Posterior cingulate gyrus (tissue), 11 donors: ENCODE measurements around the gene PLEK.
"Not testable (repeated sequence)": the region's sequence is repeated elsewhere in the genome, so short reads cannot be mapped to it uniquely, and the experiment has no call there.

ENCODE experiments used
- DNase-seq, 10 donors: peaks; one replicate each; pipeline versions ENCODE4 v3.0.0 to v3.0.0-alpha.2; 2020 to 2021; ENCODE audit warnings: mixed read lengths in 3 of 10
- intact Hi-C: fragments of 100-400 bp; cut with DNase I; formaldehyde crosslinking; loops from one replicate; pipeline ENCODE4 v1.15.1; 2023

The PLEK gene

DNA sequence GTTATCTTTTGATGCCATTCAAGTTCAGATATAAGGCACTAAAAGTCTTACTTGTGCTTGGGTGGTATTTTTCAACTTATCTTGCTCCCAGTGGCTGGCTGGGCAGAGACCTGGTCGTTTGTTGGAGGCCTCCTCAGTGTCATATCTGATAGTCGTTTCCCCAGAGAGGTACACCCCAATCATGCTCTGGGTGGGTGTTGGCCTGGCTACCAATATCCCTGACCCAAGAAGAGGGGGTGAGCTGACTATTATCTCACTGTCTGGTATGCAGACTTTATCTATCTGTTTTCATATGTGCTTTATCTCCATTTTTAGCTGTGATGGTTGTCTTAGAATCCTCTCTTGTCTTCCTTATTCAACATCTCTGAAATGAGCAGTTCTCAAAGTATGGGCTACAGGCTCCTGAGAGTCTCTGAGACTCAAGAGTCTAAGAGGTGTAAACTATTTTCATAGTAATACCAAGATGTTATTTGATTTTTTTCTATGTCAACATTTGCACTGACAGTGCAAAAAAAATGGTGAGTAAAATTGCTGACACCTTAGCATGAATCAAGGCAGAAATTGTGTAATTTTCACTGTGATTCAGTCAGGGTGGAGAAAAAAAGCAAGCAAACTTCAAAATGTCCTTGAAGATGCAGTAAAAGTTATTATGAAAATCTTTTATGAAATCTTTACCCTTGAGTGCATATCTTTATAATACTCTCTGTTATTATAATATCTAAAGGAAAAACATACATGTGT lies 12.3 kb upstream of the PLEK start:
- DNase-seq: no peak
- intact Hi-C loops: no loop called here

DNA sequence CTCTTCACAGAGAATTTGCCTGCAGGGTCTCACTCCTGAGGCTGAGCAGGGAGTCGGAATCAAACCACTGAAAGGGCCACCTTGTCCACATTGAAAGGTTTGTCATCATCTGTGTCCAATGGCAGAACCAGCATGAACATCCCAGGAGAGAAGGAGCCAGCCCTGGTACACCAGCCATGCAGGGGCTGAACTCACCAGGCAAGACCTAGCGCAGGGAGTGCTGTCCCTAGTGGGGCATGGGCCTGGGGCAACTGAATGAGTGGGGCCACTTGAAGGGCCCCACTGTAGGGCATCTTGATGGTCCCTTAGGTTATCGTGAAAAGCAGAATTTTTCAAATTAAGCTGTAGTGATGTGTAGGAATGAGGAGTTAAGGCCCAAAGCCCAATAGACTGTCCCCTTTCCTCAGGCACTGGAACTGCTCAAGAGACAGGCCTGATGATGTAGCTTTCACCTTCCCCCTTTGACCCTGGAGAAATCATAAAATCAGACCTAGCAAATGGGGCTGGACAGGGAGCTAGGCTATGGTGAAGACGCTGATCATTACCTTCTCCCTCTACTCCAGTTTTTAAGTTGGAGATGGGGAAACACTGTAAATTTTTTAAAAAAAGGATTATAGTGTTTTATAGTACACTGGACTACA lies 8.4 kb upstream of the PLEK start:
- DNase-seq: peak in 1 of 10 donors; percentile 52
- intact Hi-C loops: no loop called here

DNA sequence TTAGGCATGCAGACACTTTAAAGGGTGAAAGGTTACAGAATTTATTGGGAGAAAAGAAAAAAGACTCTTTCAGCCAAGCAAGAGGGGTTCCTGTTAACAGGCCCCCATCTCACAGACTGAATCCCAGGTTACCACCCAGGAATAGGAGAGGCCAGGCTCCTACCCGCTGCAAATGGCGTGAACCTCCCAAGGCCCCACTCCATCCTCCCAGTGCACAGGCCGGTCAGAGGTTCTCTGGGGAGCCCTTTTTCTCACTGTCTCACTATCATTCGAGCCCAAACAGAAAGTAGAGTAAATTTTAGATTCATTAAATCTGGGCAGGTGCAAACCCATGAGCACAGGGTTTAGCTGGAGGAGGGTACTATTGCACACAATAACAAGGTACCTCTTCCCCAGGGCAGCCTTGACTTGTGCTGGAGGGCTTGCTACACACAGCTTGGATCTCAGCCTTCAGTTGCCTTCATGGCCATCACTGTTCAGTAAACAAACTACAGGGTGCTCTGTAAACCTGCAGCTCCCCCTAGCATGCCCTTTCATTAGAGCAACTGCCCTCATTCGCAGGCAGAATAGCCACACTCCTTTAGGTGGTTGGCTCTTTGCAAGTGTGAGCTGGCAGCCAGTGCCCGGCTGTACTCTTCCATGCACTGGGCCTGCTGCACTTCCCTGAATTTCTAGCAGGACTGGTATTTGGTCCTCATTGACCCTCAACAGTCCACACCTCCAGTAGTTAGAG lies 7.3 kb upstream of the PLEK start:
- intact Hi-C loops: no loop called here
- DNase-seq: peak in 5 of 10 donors; percentile 19 to 72 (median 26)

DNA sequence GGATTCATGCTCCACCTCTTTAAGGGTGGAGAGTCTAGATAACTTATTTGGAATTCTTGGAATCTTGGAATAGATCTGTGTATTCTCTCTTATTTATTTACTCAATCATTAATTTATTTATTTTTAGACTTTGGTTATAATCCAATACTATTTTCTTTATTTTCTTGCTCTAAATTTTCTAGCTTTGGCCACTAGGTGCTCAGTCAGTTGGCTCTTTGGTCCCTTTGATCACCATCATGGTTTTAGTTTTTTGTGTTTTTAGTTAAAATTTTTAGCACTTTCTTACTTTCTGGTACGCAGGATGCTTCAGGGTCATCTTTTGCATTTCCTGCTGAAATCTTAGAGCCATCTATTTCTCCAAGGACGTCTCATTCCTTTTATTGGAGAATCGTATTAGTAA lies 5.2 kb upstream of the PLEK start:
- DNase-seq: no peak
- intact Hi-C loops: loop anchor here (5.0 kb wide), 1 partner anchor 82 kb away; no protein-coding TSS in a partner anchor

DNA sequence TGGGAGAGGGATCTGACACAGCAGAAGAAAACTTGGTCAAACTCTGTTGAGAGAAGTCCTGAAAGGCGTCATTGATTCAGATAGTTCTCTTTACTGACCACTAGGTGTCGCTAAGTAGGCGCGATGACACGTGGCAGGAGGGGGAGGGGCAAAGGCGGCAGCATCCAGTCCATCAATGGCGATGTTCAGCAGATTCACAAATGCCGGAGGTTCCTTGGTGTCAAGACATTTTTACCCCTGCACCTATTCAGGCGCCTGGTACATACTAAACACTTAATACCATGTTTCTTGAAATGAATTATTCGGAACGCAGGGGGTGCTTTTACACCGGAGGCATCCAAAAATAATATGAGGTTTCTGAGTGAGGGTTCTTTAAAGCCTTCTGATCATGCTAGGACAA lies 3.0 kb upstream of the PLEK start:
- DNase-seq: peak in 9 of 10 donors; percentile 36 to 88 (median 57)
- intact Hi-C loops: loop anchor here (5.0 kb wide), 1 partner anchor 80 kb away; no protein-coding TSS in a partner anchor

DNA sequence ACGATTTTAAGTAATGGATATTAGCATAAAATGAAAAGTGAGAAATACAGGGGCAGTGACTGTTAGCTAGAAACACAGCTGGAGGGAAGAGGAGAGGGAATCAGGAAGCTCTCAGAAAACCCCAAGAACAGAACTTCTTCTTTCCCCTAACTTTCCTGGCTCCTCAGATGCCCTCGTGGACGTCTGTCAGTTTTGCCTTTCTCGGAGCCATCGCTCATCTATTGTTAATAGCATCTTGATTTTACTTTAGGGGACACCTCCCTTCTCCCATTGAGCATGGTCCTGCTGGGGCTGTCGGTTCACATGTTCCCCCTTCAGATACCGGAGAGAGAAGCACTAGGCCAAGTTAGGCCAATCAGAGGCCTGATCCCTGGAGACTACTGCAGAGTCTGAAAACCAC lies 2.3 kb upstream of the PLEK start:
- DNase-seq: no peak
- intact Hi-C loops: loop anchor here (5.0 kb wide), 1 partner anchor 80 kb away; no protein-coding TSS in a partner anchor

DNA sequence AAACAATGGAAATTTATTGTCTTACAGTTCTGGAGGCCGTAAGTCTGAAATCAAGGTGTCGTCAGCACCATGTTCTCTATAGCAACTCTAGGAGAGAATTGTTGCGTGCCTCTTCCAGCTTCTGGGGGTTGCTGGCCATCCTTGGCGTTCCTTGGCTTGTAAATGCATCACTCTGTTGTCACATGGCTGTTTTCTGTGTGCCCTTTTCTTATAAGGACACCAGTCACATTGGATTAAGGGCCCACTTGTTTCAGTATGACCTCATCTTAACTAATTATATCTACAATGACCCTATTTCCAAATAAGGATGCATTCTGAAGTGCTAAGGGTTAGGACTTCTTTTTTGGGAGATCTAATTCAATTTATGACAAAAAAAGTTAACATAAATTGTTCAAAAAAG lies 1.4 kb upstream of the PLEK start:
- no peak for DNase-seq
- intact Hi-C loops: loop anchor here (5.0 kb wide), 1 partner anchor 79 kb away; no protein-coding TSS in a partner anchor

DNA sequence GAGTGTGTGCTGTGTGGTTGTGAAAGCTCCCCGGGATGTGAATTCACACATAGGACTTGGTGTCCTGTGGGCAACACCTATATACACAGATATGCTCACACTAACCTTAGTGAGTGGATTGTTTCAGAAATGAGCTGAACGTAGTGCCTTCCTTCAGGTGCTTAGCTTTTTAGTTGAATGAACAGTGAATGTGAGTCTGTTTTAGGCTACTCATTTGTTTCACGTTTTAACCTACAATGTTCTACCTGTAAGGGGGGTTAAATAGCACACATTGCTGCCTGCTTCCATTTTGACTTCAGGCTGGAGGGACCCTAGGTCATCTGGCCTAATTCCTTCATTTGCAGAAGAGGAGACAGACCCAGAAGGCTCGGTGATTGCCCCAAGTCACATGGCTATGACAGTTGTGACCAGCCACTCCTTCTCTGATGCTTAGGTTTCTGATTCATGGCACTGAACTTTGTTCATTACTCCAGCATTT lies 1.0 kb downstream of the PLEK start:
- no peak for DNase-seq
- intact Hi-C loops: no loop called here

DNA sequence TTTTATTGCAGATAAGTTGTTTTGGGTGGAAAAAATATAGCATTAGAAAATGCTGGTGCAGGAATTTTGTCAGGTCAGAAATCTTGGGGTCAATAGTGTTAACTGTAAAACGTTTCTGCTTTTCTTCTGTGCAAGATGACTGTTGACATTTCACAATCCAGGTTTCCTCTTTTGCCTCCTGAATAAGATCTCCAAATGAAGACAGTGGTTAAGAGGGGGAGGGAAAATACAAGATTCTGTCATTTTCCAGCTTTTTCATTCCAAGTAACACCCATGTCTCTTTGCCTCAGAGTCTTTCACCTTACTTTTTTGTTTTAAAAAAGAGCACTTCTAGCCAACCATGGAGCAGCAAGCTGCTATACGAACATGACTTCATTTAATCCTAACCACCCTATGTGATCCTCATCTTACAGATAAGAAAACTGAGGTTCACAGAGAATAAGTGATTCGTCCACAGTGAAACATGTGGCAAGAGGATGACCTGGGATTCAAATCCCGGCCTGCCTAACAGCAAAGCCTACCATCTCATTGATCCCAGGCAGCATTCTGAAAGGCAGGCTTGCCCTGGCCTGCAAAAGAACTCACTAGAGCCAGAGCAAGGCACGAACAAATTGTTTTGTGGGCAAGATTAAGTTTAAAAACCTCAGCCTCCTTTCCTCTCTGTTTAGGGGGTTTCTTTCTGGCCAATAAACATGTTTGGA lies 3.0 kb downstream of the PLEK start:
- intact Hi-C loops: no loop called here
- DNase-seq: no peak

DNA sequence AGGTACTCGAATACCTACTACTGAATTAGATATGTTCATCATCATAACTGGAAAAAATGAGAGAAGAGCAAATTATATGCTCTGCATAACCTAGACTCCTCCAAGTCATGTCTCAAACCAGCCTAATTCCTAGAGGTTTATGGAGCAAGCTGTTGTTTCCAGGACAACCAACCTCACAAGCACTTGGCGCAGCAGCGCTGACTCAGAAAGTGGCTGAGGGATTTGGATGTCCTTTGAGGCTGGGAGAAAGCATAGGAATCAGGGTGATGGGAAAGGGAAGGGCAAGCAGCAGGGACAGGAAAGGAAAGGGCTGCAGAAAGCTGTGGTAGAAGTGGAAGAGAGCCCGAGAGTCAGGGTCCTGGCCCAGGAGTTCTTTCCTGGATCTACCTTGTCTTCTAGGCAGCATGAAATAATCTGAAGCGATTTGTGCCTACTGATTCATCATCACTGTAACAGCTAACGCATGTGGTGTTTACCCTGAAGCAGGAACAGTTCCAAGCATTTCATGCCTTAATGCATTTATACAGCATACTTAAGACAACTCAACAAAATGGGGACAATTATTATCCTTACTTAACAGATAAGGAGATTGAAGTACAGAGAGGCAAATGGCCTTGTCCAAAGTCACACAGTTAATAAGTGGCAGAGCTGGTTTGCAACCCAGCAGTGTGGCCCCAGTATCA lies 3.7 kb downstream of the PLEK start:
- peak in 9 of 10 donors; percentile 27 to 92 (median 67) for DNase-seq
- intact Hi-C loops: no loop called here

DNA sequence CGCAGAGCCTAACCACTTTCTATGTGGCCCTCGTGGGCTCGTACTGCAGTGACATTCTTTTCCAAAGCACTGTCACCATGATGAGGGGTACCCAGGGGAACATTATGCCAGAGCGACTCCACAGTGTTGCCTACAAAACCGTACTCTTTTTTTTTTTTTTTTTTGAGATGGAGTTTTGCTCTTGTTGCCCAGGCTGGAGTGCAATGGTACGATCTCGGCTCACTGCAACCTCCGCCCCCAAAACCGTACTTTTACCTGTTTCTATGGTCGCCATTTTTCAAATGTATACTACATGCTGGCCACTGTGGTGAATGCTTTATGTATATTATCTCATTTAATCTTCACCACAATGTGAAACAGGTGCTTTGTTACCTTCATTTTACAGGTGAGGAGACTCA lies 4.3 kb downstream of the PLEK start:
- DNase-seq: no peak
- intact Hi-C loops: no loop called here

DNA sequence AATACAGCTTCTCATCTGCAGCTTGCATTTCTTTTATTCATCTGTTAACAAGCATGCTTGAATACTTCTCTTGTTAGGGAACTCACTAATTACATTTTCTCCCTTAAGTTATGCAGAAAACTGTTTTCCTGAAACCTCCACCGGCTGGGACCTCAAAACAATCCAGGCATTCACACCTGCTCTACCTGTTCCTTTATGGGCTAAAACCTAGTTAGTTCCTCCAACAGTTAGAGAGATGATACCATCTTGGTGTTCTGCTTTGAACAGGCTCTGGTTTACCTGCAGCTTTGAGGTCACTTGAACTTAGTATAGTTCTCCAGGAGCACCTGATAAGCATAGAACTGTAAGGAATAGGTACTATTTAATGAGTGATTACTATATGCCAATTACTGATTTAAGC lies 6.1 kb downstream of the PLEK start:
- no peak for DNase-seq
- intact Hi-C loops: no loop called here

DNA sequence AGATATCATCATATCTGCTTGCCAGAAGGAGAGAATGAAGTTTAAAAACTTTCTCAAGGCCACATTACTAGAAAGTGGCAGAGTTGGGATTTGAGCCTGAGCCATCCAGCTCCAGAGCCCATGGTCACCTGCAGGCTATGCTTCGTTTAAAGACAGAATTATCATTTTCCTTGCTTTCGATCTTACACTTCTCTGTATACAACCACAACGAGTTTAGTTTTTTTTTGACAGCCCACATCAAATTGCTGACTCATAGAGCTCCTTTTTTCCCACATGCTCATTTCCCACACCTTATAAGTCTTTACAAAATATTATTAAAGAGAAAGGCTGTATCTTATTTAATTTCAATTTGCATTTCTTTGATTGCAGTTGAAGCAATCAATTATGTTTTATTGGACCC lies 6.5 kb downstream of the PLEK start:
- intact Hi-C loops: no loop called here
- DNase-seq: no peak

DNA sequence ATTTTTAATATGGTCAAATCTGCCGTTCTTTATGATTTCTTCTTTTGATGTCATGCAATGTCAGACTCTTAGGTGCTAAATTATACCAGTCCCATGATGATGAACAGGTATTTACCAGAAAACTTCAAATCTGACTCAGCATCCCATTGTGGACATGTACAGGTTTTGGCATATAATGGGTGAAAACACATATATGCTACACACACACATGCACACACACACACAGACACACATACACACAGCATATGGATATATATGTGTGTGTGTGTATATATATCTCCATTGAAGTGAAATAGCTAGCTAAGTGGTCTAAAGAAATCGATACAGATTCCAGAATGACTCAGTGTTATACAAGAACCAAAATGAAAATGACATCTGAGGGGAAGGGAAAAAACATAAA lies 7.4 kb downstream of the PLEK start:
- no peak for DNase-seq
- intact Hi-C loops: no loop called here

DNA sequence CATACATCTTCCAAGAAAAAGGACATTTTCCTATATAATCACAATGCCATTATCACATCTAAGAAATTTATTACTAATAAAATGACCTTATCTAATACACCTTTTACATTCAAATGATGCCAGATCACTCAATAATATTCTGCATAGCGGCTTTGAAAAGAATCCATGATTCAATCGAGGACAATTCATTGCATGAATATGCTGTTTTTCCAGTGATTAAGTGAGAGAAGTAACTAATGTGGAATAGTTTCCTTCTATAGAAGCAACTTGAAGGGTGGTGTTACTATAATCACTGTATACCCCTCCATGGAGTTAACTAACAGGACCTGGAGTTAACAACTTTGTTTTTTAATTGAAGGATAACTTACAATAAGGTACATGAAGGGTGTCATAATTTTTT lies 9.1 kb downstream of the PLEK start:
- intact Hi-C loops: no loop called here
- no peak for DNase-seq

DNA sequence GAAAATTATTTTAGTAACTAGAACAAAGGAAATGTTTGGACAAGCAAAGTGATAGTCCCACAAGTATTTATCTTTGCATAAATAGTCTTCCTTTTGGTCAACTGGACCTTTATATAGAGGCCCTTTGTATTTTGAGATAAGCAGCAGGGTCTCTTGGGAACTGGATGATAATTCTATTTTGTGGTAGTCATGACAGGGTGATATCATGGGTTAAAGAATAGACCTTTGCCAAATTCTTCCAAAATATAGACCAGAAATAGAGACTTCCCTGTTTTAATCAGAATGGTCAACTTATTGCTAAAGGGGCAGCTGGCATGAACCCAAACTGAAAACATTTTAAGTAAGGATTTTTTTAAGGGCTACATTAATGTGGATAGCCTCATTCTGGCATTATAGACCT lies 10.5 kb downstream of the PLEK start:
- intact Hi-C loops: no loop called here
- no peak for DNase-seq

DNA sequence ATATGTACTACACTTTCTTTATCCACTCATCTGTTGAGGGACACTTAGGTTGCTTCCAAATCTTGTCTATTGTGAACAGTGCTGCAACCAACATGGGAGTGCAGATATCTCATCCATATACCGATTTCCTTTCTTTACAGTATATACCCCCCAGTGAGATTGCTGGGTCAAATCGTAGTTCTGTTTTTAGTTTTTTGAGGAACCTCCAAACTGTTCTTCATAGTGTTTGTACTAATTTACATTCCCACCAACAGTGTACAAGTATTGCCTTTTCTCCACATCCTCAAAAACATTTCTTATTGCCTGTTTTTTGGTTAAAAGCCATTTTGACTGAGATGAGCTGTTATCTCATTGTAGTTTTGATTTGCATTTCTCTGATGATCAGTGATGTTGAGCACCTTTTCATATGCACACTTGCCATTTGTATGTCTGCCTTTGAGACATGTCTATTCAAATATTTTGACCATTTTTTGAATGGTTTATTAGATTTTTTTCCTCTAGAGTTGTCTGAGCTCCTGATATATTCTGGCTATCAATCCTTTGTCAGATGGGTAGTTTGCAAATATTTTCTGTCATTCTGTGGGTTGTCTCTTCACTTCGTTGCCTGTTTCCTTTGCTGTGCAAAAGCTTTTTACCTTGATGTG lies 12.2 kb downstream of the PLEK start:
- intact Hi-C loops: no loop called here
- DNase-seq: no peak

DNA sequence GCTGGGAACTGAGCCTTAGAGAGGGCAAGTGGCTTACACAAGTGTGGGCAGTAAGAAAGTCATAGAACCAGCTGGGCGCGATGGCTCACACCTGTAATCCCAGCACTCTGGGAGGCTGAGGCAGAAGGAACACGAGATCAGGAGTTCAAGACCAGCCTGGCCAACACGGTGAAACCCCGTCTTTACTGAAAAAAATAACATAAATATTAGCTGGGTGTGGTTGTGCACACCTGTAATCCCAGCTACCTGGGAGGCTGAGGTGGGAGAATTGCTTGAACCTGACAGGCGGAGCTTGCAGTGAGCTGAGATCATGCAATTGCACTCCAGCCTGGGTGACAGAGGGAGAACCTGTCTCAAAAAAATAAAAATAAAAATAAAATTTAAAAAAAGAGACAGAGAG lies 13.7 kb downstream of the PLEK start:
- DNase-seq, intact Hi-C loops: not testable (repeated sequence)

DNA sequence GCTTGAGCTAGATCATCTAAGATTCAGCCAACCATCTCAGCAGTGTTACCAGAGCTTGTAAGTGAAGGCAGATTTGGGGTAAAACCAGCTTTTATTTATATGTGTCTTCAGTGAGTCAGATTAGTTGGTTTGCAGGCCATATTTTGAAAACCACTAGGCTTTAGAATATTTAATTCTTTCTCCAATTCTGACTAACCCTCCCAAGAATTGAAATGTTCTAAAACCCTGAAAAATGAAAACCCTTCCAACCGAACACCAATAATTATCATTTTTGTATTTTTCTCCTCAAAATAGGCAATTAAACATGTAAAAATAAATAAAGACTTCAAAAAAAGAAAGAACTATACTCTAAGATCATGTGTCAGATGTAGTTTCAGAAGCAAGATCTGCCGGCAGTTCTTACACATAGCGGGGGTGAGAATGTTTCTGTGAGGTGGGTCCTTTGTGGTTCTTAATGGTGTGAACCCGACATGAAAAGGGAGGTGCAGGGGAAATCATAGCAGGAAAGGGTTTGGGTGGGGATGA lies 14.2 kb downstream of the PLEK start:
- no peak for DNase-seq
- intact Hi-C loops: no loop called here
